NCI-H1417 (cell line): ENCODE data around the gene IDH2.

Experiments used
- DNase-seq, 3 experiments: peaks; one replicate each; lab custom pipeline; 2025; lab: John Stamatoyannopoulos, UW

IDH2 gene

GRCh38 chr15:90063770-90064247 is 38.5 kb downstream of the IDH2 start:
- peak in 2 of 3 experiments; percentile 27 to 47 for DNase-seq

- DNase-seq, result peak in 2 of 3 experiments; percentile 47 to 71
These were observed 39.1 kb downstream of the IDH2 start for GRCh38 chr15:90062973-90063769.

GRCh38 chr15:90062462-90062932 is 39.8 kb downstream of the IDH2 start:
- DNase-seq, result peak; percentile 79 to 98 (median 97)

- DNase-seq, result peak; percentile 77 to 98 (median 97)
These were observed 40.2 kb downstream of the IDH2 start for GRCh38 chr15:90062023-90062442.

- DNase-seq, result no peak
These were observed 41.5 kb downstream of the IDH2 start for GRCh38 chr15:90060797-90061196.

- DNase-seq, result no peak
These were observed 42.9 kb downstream of the IDH2 start for GRCh38 chr15:90059208-90059985.

- DNase-seq, result no peak
These were observed 43.5 kb downstream of the IDH2 start for GRCh38 chr15:90058775-90059174.

- DNase-seq, result no peak
These were observed 44.0 kb downstream of the IDH2 start for GRCh38 chr15:90058308-90058707.

- DNase-seq, result no peak
These were observed 45.7 kb downstream of the IDH2 start for GRCh38 chr15:90056529-90056928.

GRCh38 chr15:90055182-90055581 is 47.1 kb downstream of the IDH2 start:
- peak in 2 of 3 experiments; percentile 46 to 62 for DNase-seq

- peak; percentile 27 to 95 (median 84) for DNase-seq
These were observed 47.6 kb downstream of the IDH2 start for GRCh38 chr15:90054618-90055097.

GRCh38 chr15:90053685-90054466 is 48.4 kb downstream of the IDH2 start:
- DNase-seq, result peak in 2 of 3 experiments; percentile 23 to 33

- no peak for DNase-seq
These were observed 50.4 kb downstream of the IDH2 start for GRCh38 chr15:90051874-90052273.

GRCh38 chr15:90049666-90050604 is 52.3 kb downstream of the IDH2 start:
- no peak for DNase-seq

GRCh38 chr15:90049030-90049429 is 53.2 kb downstream of the IDH2 start:
- no peak for DNase-seq

- no peak for DNase-seq
These were observed 54.2 kb downstream of the IDH2 start for GRCh38 chr15:90047956-90048575.

GRCh38 chr15:90046911-90047392 is 55.3 kb downstream of the IDH2 start:
- DNase-seq, result peak; percentile 79 to 83 (median 80)

GRCh38 chr15:90046289-90046688 is 56.0 kb downstream of the IDH2 start:
- no peak for DNase-seq

- peak in 1 of 3 experiments; percentile 40 for DNase-seq
These were observed 57.3 kb downstream of the IDH2 start for GRCh38 chr15:90044916-90045371.

GRCh38 chr15:90044191-90044590 is 58.1 kb downstream of the IDH2 start:
- DNase-seq, result no peak
